HepG2 (cell line): ENCODE data around the gene NES. TPM values are rescaled to one million over a fixed set of nuclear protein-coding genes. Genes with fewer than 3 reads are reported as not detected.
A peak's percentile ranks its signal among the peaks of the same experiment; 100 is the strongest.

Experiments used
- CSRNP1 ChIP-seq: sonication (generic); formaldehyde crosslinking; IDR thresholded peaks from 2 replicates; pipeline ENCODE4 v1.8.1; 2023; ENCODE audit warnings: mild to moderate bottlenecking, missing genetic modification reagents
- EP300 ChIP-seq, 3 experiments: sonication (generic) in 1 of 3; formaldehyde crosslinking in 1 of 3; IDR thresholded peaks; 2 replicates each; pipeline versions ENCODE4 v1.5.1 to v1.6.1; 2011 to 2020; ENCODE audit warnings: low read depth in 2 of 3, low read length in 2 of 3, borderline replicate concordance in 1 of 3, improper control_type of control experiment in 1 of 3, mild to moderate bottlenecking in 1 of 3, missing genetic modification reagents in 1 of 3, moderate library complexity in 1 of 3
- FOSL1 ChIP-seq: sonication (generic); formaldehyde crosslinking; IDR thresholded peaks from 2 replicates; pipeline ENCODE4 v1.9.0; 2021; ENCODE audit warnings: missing genetic modification reagents, borderline replicate concordance
- FOXJ3 ChIP-seq: sonication (generic); formaldehyde crosslinking; IDR thresholded peaks from 2 replicates; pipeline ENCODE4 v1.4.0; 2020; ENCODE audit warnings: missing genetic modification reagents, mild to moderate bottlenecking, borderline replicate concordance
- HMGXB4 ChIP-seq, 2 experiments: sonication (generic) in 1 of 2; formaldehyde crosslinking in 1 of 2; IDR thresholded peaks; 2 replicates each; pipeline versions ENCODE4 v1.4.0 to v1.6.1; 2018 to 2020; ENCODE audit warnings: missing genetic modification reagents in 2 of 2, borderline replicate concordance in 1 of 2, low read depth in 1 of 2, mild to moderate bottlenecking in 1 of 2, missing biosample characterization in 1 of 2
- MLX ChIP-seq: IDR thresholded peaks from 2 replicates; pipeline ENCODE4 v1.6.1; 2016
- MXD3 ChIP-seq: IDR thresholded peaks from 2 replicates; pipeline ENCODE4 v1.6.1; 2016; ENCODE audit warnings: mild to moderate bottlenecking, missing biosample characterization, missing genetic modification reagents
- NKX3-1 ChIP-seq: sonication (generic); formaldehyde crosslinking; IDR thresholded peaks from 2 replicates; pipeline ENCODE4 v1.5.0; 2020; ENCODE audit warnings: missing genetic modification reagents
- RBFOX2 ChIP-seq: fragments of 200-400 bp; formaldehyde crosslinking; IDR thresholded peaks from 2 replicates; pipeline ENCODE4 v1.6.1; 2017; ENCODE audit warnings: low read depth, mild to moderate bottlenecking, low read length
- SOX5 ChIP-seq: IDR thresholded peaks from 2 replicates; pipeline ENCODE4 v1.6.1; 2016; ENCODE audit warnings: borderline replicate concordance
- STAT6 ChIP-seq: sonication (generic); formaldehyde crosslinking; IDR thresholded peaks from 2 replicates; pipeline ENCODE4 v1.4.0; 2020; ENCODE audit warnings: missing genetic modification reagents, mild to moderate bottlenecking, borderline replicate concordance
- TEAD2 ChIP-seq: sonication (generic); formaldehyde crosslinking; IDR thresholded peaks from 2 replicates; pipeline ENCODE4 v1.9.0; 2021; ENCODE audit warnings: missing genetic modification reagents
- ZBTB21 ChIP-seq: sonication (generic); formaldehyde crosslinking; IDR thresholded peaks from 2 replicates; pipeline ENCODE4 v1.4.0; 2020; ENCODE audit warnings: missing genetic modification reagents
- ZFY ChIP-seq: sonication (generic); formaldehyde crosslinking; IDR thresholded peaks from 2 replicates; pipeline ENCODE4 v1.4.0; 2020; ENCODE audit warnings: missing genetic modification reagents
- ZMYM3 ChIP-seq: sonication (generic); formaldehyde crosslinking; IDR thresholded peaks from 2 replicates; pipeline ENCODE4 v1.5.1; 2020; ENCODE audit warnings: mild to moderate bottlenecking, missing genetic modification reagents
- ZNF567 ChIP-seq: sonication (generic); formaldehyde crosslinking; IDR thresholded peaks from 2 replicates; pipeline ENCODE4 v1.8.1; 2023; ENCODE audit warnings: mild to moderate bottlenecking, missing genetic modification reagents, borderline replicate concordance
- ZNF652 ChIP-seq: IDR thresholded peaks from 2 replicates; pipeline ENCODE4 v1.6.1; 2016; ENCODE audit warnings: low read depth, borderline replicate concordance
- ZSCAN9 ChIP-seq: IDR thresholded peaks from 2 replicates; pipeline ENCODE4 v1.6.1; 2016; ENCODE audit warnings: borderline replicate concordance
- polyA plus RNA-seq, 8 experiments: library from polyadenylated mRNA; depleted of rRNA in 3 of 8; stranded (reverse) in 7 of 8; unstranded in 1 of 8; fragments of >200 nt; fragmentation: Illumina TruSeq in 4 of 8; extraction: Trizol in 4 of 8; gene quantifications; 2 replicates each; pipeline versions ENCODE4 v1.2.1 to v1.2.3, GENCODE V29; 2011 to 2016; ENCODE audit warnings: low read depth in 4 of 8, missing spikeins in 1 of 8, mixed read lengths in 1 of 8; ENCODE audit not compliant: insufficient read depth in 1 of 8
- total RNA-seq, 5 experiments: library from RNA; depleted of rRNA; stranded (reverse); fragments of >200 nt; fragmentation: Illumina TruSeq; extraction: Trizol; gene quantifications; 2 replicates each; pipeline ENCODE4 v1.2.3, GENCODE V29; 2016; ENCODE audit warnings: low read depth in 1 of 5

NES gene
- total and polyA plus RNA-seq, 2 of the 13 experiments (the other 11 are each of a cell fraction or from before 2014, with no cell fraction given), result 1.7 to 16.6 TPM

- TF ChIP-seq STAT6 (CRISPR knock-in tag) (peak; percentile 19; the same call in 1 of the 2 replicates), TEAD2 (no peak), ZSCAN9 (peak; percentile 65; the same call in 1 of the 2 replicates), MXD3 (CRISPR knock-in tag) (peak; percentile 66; the same call in 1 of the 2 replicates), HMGXB4 (CRISPR knock-in tag; IDR thresholded peaks at IDR 0.05; ENCODE audit: borderline replicate concordance in 1 of 2, low read depth in 1 of 2) (peak; percentile 92 to 94), FOXJ3 (CRISPR knock-in tag) (no peak), EP300 (IDR thresholded peaks at IDR 0.05; ENCODE audit: low read depth in 2 of 2, low read length in 2 of 2) (peak in 1 of 2 experiments; percentile 48; a peak in 1 of 4 replicates), EP300 (CRISPR knock-in tag; IDR thresholded peaks at IDR 0.05; ENCODE audit: borderline replicate concordance) (peak; percentile 12; the same call in 1 of the 2 replicates), ZNF652 (CRISPR knock-in tag) (peak; percentile 83), MLX (CRISPR knock-in tag) (no peak; the same call in none of the 2 replicates), RBFOX2 (peak; percentile 94), ZMYM3 (CRISPR knock-in tag) (peak; percentile 29; the same call in 1 of the 2 replicates), FOSL1 (CRISPR knock-in tag) (no peak; the same call in 1 of the 2 replicates), ZBTB21 (CRISPR knock-in tag) (peak; percentile 46; the same call in 1 of the 2 replicates), SOX5 (peak; percentile 37), NKX3-1 (CRISPR knock-in tag) (0 out of 2 replicates have a peak, but pooled peaks have one; percentile 49), CSRNP1 (CRISPR knock-in tag) (peak; percentile 59; the same call in 1 of the 2 replicates), ZFY (CRISPR knock-in tag) (peak; percentile 12; the same call in 1 of the 2 replicates), ZNF567 (CRISPR knock-in tag) (no peak)
These were observed 17.0 kb downstream of the NES start (continued) for GRCh38 chr1:156659988-156660751.
